SK-N-MC (cell line): ENCODE measurements around the gene SIVA1.

Source experiments
- DNase-seq: peaks from one replicate; pipeline ENCODE4 v3.0.0-alpha.2; 2011; ENCODE audit warnings: low read depth, low spot score
- H3K27ac ChIP-seq: fragments of 200-600 bp; sonication (generic); 2 replicates; pipeline ENCODE4 v1.5.1; 2016; ENCODE audit warnings: mixed run types
- H3K36me3 ChIP-seq: fragments of 200-600 bp; sonication (generic); 2 replicates; pipeline ENCODE4 v1.6.1; 2017; ENCODE audit warnings: antibody characterized with exemption, low read length, mixed read lengths; ENCODE audit not compliant: insufficient read depth
- H3K4me3 ChIP-seq: fragments of 200-600 bp; sonication (generic); 2 replicates; pipeline ENCODE4 v1.5.1; 2016
- H3K9ac ChIP-seq: fragments of 200-600 bp; sonication (generic); 2 replicates; pipeline ENCODE4 v1.8.0; 2017; ENCODE audit warnings: mixed run types, mixed read lengths; ENCODE audit not compliant: insufficient read length
- H3K9me3 ChIP-seq: fragments of 200-600 bp; sonication (generic); 2 replicates; pipeline ENCODE4 v1.6.1; 2017; ENCODE audit warnings: low read depth, mild to moderate bottlenecking, antibody characterized with exemption, low read length, moderate library complexity, mixed read lengths
- EZH2 ChIP-seq: fragments of 200-600 bp; sonication (generic); IDR thresholded peaks from one replicate; pipeline ENCODE4 v1.6.1; 2017; ENCODE audit warnings: antibody characterized with exemption
- FOXP2 ChIP-seq: optimal IDR thresholded peaks from 2 replicates; pipeline ENCODE3; 2011; ENCODE audit warnings: mild to moderate bottlenecking, moderate library complexity; ENCODE audit not compliant: insufficient read depth; ENCODE audit errors: extremely low read length, control extremely low read depth
- POLR2AphosphoS5 ChIP-seq: IDR thresholded peaks from 2 replicates; pipeline ENCODE4 v1.6.1; 2012; ENCODE audit warnings: mild to moderate bottlenecking, low read depth, low read length, borderline replicate concordance

Gene SIVA1

GRCh38 chr14:104774453-104775072, 21.6 kb downstream of the SIVA1 start:
- TF ChIP-seq EZH2 = no peak
- no peak; the same call in 1 of the 2 replicates for TF ChIP-seq POLR2AphosphoS5
- TF ChIP-seq FOXP2 = no peak
- Histone ChIP-seq H3K9ac (no peak overlapping the region), H3K36me3 (peaks cover 17% of the 10 kb centered on the region; the same call in 1 of the 2 replicates), H3K9me3 (peaks cover 5% of the 10 kb centered on the region; the same call in 1 of the 2 replicates), H3K27ac (no peak overlapping the region), H3K4me3 (no peak overlapping the region)
- DNase-seq = no peak

- H3K27ac ChIP-seq = no peak overlapping the region
- no peak for TF ChIP-seq POLR2AphosphoS5
- TF ChIP-seq EZH2 = no peak
- no peak for TF ChIP-seq FOXP2
- DNase-seq = no peak
- H3K4me3 ChIP-seq = no peak overlapping the region
- peaks cover 5% of the 10 kb centered on the region; the same call in 1 of the 2 replicates for H3K9me3 ChIP-seq
- peaks cover 17% of the 10 kb centered on the region; the same call in 1 of the 2 replicates for H3K36me3 ChIP-seq
- H3K9ac ChIP-seq = no peak overlapping the region
These were observed 22.1 kb downstream of the SIVA1 start for GRCh38 chr14:104775073-104775489.

GRCh38 chr14:104776481-104776880, 23.5 kb downstream of the SIVA1 start:
- no peak overlapping the region for H3K27ac ChIP-seq
- DNase-seq = no peak
- TF ChIP-seq FOXP2 = no peak
- no peaks in the 10 kb centered on the region for H3K9me3 ChIP-seq
- peaks cover 12% of the 10 kb centered on the region; the same call in 1 of the 2 replicates for H3K36me3 ChIP-seq
- H3K9ac ChIP-seq = no peak overlapping the region
- H3K4me3 ChIP-seq = no peak overlapping the region

- no peak overlapping the region for H3K9ac ChIP-seq
- H3K27ac ChIP-seq = no peak overlapping the region
- no peak for TF ChIP-seq FOXP2
- TF ChIP-seq EZH2 = no peak
- no peak for TF ChIP-seq POLR2AphosphoS5
- no peak overlapping the region for H3K4me3 ChIP-seq
- H3K36me3 ChIP-seq = peaks cover 5% of the 10 kb centered on the region; the same call in 1 of the 2 replicates
- DNase-seq = no peak
- no peaks in the 10 kb centered on the region for H3K9me3 ChIP-seq
These were observed 24.2 kb downstream of the SIVA1 start for GRCh38 chr14:104776961-104777807.

GRCh38 chr14:104777808-104778249, 24.9 kb downstream of the SIVA1 start:
- no peak for DNase-seq
- H3K27ac ChIP-seq = no peak overlapping the region
- H3K36me3 ChIP-seq = no peaks in the 10 kb centered on the region; the same call in 1 of the 2 replicates
- no peak overlapping the region for H3K9ac ChIP-seq
- TF ChIP-seq FOXP2 (no peak), POLR2AphosphoS5 (no peak), EZH2 (no peak)
- no peak overlapping the region for H3K4me3 ChIP-seq
- H3K9me3 ChIP-seq = no peaks in the 10 kb centered on the region

GRCh38 chr14:104778694-104779331, 25.9 kb downstream of the SIVA1 start:
- Histone ChIP-seq H3K9me3 (no peaks in the 10 kb centered on the region), H3K36me3 (no peaks in the 10 kb centered on the region), H3K4me3 (no peak overlapping the region), H3K9ac (no peak overlapping the region), H3K27ac (no peak overlapping the region)
- TF ChIP-seq EZH2 (no peak), FOXP2 (no peak), POLR2AphosphoS5 (no peak)
- no peak for DNase-seq

- TF ChIP-seq EZH2 (no peak), FOXP2 (no peak), POLR2AphosphoS5 (no peak)
- no peak overlapping the region for H3K4me3 ChIP-seq
- no peak for DNase-seq
- no peaks in the 10 kb centered on the region for H3K9me3 ChIP-seq
- no peak overlapping the region for H3K27ac ChIP-seq
- H3K9ac ChIP-seq = no peak overlapping the region
- H3K36me3 ChIP-seq = no peaks in the 10 kb centered on the region
These were observed 27.0 kb downstream of the SIVA1 start for GRCh38 chr14:104779776-104780512.
